HG02870 (cell line): ENCODE data around the gene TRAIP.
A peak's percentile ranks its signal among the peaks of the same experiment; 100 is the strongest.
"Not testable (repeated sequence)": the region's sequence is repeated elsewhere in the genome, so short reads cannot be mapped to it uniquely, and the experiment has no call there.

Source experiments
- ATAC-seq: cut with Tn5 transposase; IDR thresholded peaks from one replicate; pipeline ENCODE4 v1.9.1; 2021; ENCODE audit warnings: mild to moderate bottlenecking, moderate library complexity; ENCODE audit not compliant: unreplicated experiment

The TRAIP gene

DNA sequence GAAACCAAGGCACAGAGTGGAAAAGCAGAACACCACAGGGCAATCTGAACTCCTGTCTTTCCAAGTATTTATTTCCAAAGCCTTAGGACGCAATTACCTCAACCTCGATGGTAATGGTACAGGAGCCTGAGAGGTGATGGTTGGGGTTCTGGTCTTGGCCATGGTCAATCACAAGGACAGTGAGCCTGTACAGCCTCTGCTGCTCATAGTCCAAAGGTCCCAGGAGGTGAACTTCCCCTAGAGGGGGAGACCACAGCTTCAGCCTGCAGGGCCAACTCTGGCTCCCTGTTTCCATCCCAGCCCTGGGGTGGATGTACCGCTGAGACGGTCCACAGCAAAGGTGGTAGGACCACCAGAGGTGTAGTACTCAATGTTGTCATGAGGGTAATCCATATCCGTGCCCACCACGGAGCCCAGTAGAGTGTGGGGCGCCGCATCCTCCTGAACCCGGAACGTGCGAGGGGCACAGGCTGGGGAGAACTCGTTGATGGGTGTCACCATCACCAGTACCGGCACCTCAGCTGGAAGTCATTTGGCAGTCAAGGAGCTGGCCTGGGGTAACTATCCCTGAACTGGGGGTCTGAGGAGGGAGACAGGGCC is 62.8 kb downstream of the TRAIP start:
- no peak for ATAC-seq

GRCh38 chr3:49792371-49793150 is 63.8 kb downstream of the TRAIP start:
- no peak for ATAC-seq

- ATAC-seq, result no peak
Measured at GRCh38 chr3:49791571-49791970, 64.8 kb downstream of the TRAIP start.

GRCh38 chr3:49790626-49791411 is 65.5 kb downstream of the TRAIP start:
- ATAC-seq, result no peak

GRCh38 chr3:49788056-49788455 is 68.3 kb downstream of the TRAIP start:
- no peak for ATAC-seq

- ATAC-seq, result no peak
Measured at GRCh38 chr3:49787536-49787935, 68.8 kb downstream of the TRAIP start.

DNA sequence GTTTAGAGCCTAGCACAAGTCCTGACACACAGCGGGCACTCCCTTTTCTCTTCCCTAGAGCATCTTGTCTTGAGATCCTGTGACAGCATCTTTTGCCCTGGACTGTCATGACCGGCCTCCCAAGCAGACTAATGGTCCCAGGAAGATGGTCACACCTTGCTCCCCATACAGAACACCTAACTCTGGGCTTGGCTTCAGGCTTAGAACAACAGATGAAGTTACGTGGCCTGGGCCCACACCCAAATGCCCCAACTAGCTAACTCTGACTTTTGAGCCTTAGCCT is 69.2 kb downstream of the TRAIP start:
- ATAC-seq, result no peak

DNA sequence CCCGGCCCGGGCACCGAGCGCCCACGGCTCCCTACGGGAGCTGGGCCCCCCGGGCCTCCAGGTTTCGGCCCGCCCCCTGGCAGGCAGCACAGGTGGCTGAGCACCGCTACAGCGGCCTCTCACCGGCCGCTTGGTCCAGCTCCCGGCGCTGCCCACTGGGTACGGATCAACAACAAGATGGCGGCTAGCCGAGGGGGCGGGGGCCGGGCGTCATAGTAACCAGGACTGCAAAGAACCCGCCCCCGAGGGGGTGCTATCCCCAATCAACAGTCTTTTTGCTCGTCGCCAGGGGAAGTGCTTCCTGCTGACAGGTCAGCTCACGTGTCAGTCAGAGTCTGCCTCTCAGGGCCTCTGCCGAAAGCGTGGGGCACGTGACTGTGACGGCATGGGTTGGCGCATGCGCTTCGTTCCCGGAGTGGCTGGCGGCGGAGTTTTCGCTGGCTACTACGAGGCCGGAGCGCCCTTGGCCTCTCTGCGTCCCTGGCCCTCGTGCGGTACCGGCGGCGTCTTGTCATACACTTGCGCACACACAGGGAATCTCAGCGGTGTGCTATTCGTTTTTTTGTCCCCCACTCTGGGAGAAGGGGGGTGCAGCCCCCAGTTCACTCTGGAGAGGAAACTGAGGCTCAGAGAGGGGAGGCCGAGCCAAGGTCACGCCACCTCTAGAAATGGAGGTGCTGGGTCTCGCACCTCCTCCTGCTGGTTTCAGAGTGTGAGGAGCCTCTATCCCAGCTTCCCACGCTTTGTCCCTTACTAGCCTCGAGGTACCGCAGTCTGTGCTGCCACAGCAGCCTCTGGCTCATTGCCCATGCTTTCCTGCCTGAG is 69.8 kb downstream of the TRAIP start, which contains the start of gene IP6K1:
IP6K1 (minus strand) TSS at position 186 of the 825 bp plus-strand sequence. CDS start 38,502 bp downstream, outside the sequence.
- peak; percentile 98 for ATAC-seq

DNA sequence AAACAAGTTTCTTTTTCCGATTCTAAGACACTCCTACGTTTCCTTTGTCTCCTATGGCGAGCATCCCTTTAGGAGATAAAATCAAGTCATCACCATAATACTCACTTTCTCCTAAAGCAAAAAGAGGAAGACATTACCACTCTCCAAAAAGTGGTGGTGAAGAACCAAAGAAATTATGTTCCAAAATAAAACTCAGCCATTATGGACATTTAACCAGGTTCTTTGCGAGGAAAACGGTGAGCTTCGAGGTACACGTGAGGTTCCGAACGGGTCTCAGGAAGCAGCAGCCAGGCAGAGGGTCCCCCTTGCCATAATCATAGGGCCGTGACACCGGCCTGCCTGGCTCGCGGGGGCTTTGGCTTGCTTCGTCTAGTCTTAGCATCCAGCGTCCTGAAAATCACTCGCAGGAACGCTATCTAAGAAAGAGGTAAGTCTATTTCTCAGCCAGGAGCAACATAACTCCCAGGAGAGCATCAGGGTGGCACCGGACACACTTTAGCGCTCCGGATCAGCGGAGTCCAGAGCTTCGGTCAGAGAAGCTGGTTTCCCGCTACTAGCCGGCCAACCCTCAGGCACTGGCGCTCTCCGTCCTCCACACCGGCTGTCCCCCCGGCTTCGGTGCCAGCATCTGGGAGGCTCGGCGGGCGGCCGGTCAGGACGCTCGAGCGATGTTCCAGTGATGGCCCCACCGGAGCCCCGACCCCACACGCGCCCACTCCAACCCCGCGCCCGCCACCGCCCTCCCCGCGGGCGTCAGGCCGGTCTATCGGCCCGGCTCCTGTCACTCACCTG is 70.6 kb downstream of the TRAIP start:
- ATAC-seq, result peak; percentile 29

GRCh38 chr3:49782277-49782676 is 74.1 kb downstream of the TRAIP start:
- not testable (repeated sequence) for ATAC-seq

DNA sequence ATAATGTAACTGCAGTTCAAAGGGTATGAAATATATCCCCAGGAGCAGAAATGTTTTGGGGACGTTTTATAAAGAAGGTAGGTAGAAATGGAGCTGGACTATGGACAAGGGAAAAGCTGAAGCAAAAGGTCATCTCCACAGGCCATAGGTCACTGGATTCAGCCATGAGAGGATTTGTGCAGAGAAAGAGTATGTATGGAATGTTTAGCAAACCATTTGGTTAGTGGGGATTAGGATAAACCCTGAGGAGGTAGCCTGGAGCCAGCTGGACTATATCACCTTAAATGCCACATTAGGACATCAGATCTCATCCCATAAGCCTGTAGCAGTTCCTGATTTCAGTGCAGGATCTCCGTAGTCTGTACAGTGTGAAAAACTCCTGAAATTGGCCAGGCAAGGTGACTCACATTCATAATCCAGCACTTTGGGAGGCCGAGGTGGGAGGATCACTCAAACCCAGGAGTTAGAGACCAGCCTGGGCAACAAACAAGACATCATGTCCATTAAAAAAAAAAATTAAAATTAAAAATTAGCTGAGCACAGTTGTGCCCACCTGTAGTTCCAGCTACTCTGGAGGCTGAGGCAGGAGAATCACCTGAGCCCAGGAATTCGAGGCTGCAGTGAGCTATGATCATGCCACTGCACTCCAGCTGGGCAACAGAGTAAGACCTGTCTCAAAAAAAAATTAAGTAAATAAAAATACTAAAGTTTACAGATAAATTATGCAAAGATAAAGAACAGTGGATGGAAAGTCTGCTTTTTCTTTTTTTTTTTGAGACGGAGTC is 74.8 kb downstream of the TRAIP start:
- ATAC-seq, result no peak

- not testable (repeated sequence) for ATAC-seq
Measured at GRCh38 chr3:49780975-49781365, 75.4 kb downstream of the TRAIP start.

DNA sequence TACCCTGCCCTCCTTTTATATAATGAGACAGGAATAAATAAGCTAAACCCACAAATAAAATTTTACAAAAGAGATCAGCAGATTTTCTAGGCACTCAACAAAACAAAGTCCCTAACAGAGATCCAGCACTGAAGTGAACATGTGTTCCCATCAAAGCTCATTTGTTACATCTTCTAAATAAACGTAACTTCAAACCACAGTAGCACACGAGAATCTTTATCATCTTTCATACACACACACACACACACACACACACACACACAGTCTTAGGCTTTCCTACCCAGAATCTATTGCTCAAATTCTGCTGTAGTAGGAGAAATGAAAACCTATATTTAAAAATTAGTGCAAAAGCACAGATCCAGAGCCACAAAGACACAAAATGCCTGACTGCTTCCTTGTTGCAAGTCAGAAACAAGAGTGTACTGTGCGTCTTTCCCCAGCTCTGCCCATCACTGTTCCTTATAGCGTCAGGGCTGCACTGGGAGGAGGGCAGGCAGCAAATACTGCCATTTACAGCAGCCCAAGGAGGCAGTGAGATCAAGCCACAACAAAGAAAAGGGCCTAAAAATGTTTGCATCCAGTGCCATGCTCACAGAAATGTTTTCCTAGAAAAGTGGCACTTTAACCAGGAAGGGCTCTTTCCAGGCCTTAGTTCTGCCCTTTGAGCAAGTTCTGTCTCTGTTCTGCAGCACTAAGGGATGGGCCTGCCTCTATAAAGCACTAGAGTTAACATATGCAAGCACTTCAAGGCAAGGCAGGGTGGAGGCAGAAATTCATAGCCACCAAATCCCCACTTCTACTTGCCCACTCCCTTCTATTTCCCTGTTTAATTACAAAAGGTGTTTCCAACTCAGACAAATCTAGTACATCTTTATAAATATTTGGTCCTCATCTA is 76.0 kb downstream of the TRAIP start:
- no peak for ATAC-seq

DNA sequence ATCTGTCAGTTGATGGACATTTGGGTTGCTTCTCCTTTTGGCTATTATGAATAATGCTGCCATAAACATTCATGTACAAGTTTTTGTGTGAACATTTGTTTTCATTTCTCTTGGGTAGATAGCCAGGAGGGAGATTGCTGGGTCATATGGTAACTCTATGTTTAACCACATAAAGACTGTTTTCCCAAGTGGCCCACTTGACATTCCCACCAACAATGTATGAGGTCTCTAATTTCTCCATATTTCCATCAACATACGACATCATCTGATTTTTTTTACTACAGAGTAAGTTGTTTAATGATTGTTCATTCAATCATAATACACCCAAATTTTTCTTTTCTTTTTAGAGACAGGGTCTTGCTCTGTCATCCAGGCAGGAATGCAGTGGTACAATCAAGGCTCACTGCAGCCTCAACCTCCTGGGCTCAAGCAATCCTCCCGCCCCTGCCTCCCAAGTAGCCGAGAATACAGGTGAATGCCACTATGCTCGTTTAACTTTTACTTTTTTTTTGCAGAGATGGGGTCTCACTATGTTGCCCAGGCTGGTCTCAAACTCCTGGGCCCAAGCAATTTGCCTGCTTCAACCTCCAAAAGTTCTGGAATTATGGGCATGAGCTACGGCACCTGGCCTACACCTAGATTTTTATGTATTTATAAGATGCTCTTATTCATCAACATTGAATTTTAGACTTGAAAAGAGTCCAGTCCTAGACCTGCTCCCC is 76.8 kb downstream of the TRAIP start:
- ATAC-seq, result no peak
